PFSK-1 (cell line): ENCODE results near the gene HIPK2.

Experiments used
- FOXP2 ChIP-seq: optimal IDR thresholded peaks from 2 replicates; pipeline ENCODE3; 2011; ENCODE audit warnings: borderline replicate concordance, control low read depth, inconsistent platforms; ENCODE audit not compliant: insufficient read depth; ENCODE audit errors: extremely low read length, extremely low read depth
- POLR2AphosphoS5 ChIP-seq: IDR thresholded peaks from 2 replicates; pipeline ENCODE4 v1.6.1; 2012; ENCODE audit warnings: low read depth, mild to moderate bottlenecking, control low read depth, low read length, moderate library complexity
- SIN3A ChIP-seq: IDR thresholded peaks from 2 replicates; pipeline ENCODE4 v1.6.1; 2012; ENCODE audit warnings: mild to moderate bottlenecking, low read length, moderate library complexity, borderline replicate concordance; ENCODE audit not compliant: insufficient read depth
- TAF1 ChIP-seq: IDR thresholded peaks from 2 replicates; pipeline ENCODE4 v1.6.1; 2012; ENCODE audit warnings: low read length, control low read depth, borderline replicate concordance; ENCODE audit not compliant: insufficient read depth
- TF ChIP-seq, protein P1 (sequence below), 2 experiments: IDR thresholded peaks; 2 replicates each; pipeline versions ENCODE4 v1.6.1 to v1.8.0; 2011 to 2012; ENCODE audit warnings: low read depth in 2 of 2, low read length in 2 of 2, control low read depth in 1 of 2, inconsistent platforms in 1 of 2, mild to moderate bottlenecking in 1 of 2, moderate library complexity in 1 of 2; ENCODE audit not compliant: insufficient read depth in 1 of 2

Gene HIPK2

DNA sequence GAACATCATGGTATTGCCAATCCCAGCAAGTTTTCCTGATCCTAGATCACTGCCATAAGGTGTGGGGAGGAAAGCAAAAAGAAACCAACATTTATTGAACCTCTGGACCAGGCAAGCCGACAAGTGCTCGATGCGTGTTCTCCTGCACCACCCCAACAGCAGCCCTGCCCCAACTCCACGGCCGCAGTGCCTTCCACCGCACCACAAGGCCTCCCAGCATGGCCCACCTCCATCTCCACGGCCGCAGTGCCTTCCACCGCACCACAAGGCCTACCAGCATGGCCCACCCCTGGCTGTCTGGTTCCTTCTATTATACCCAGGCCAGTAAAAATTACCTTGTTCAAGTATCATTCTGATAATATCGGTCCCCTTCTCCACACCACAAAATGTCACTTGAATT is 8.7 kb downstream of the HIPK2 start:
- TF ChIP-seq FOXP2 (no peak), POLR2AphosphoS5 (no peak), SIN3A (no peak), TAF1 (no peak)
- TF ChIP-seq, protein P1, sequence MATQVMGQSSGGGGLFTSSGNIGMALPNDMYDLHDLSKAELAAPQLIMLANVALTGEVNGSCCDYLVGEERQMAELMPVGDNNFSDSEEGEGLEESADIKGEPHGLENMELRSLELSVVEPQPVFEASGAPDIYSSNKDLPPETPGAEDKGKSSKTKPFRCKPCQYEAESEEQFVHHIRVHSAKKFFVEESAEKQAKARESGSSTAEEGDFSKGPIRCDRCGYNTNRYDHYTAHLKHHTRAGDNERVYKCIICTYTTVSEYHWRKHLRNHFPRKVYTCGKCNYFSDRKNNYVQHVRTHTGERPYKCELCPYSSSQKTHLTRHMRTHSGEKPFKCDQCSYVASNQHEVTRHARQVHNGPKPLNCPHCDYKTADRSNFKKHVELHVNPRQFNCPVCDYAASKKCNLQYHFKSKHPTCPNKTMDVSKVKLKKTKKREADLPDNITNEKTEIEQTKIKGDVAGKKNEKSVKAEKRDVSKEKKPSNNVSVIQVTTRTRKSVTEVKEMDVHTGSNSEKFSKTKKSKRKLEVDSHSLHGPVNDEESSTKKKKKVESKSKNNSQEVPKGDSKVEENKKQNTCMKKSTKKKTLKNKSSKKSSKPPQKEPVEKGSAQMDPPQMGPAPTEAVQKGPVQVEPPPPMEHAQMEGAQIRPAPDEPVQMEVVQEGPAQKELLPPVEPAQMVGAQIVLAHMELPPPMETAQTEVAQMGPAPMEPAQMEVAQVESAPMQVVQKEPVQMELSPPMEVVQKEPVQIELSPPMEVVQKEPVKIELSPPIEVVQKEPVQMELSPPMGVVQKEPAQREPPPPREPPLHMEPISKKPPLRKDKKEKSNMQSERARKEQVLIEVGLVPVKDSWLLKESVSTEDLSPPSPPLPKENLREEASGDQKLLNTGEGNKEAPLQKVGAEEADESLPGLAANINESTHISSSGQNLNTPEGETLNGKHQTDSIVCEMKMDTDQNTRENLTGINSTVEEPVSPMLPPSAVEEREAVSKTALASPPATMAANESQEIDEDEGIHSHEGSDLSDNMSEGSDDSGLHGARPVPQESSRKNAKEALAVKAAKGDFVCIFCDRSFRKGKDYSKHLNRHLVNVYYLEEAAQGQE (IDR thresholded peaks at IDR 0.05; ENCODE audit: insufficient read depth in 1 of 2, low read depth in 2 of 2, low read length in 2 of 2): no peak

- TF ChIP-seq, protein P1 (IDR thresholded peaks at IDR 0.05; ENCODE audit: insufficient read depth in 1 of 2, low read depth in 2 of 2, low read length in 2 of 2): no peak
- TF ChIP-seq FOXP2 (no peak), TAF1 (no peak), SIN3A (no peak), POLR2AphosphoS5 (no peak)
These were observed 9.5 kb downstream of the HIPK2 start for GRCh38 chr7:139768249-139768824.

- TF ChIP-seq TAF1: no peak
- no peak for TF ChIP-seq POLR2AphosphoS5
- TF ChIP-seq FOXP2: no peak
- TF ChIP-seq SIN3A: no peak
- TF ChIP-seq, protein P1 (IDR thresholded peaks at IDR 0.05; ENCODE audit: insufficient read depth in 1 of 2, low read depth in 2 of 2, low read length in 2 of 2): no peak
These were observed 10.2 kb downstream of the HIPK2 start for GRCh38 chr7:139767561-139767982.

GRCh38 chr7:139765143-139765542 is 12.7 kb downstream of the HIPK2 start:
- TF ChIP-seq, protein P1 (IDR thresholded peaks at IDR 0.05; ENCODE audit: insufficient read depth in 1 of 2, low read depth in 2 of 2, low read length in 2 of 2): no peak
- TF ChIP-seq FOXP2 (no peak), SIN3A (no peak)

DNA sequence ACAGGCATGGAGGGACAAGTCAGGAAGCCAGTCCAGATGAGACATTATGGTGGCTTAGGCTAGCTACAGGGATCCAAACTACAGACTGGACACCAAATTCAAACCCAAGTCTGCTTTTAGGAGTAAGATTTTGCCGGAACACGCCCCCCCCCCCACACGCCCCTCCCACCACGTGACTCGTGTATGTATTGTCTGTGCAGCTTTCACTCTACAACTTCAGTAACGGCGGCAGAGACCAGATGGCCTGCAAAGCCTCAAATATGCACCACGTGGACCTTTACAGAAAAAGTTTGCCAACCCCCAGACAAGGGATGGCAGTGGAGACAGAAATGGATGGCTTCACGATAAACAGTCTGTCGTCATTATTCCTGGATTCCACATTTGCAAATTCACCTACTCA is 14.5 kb downstream of the HIPK2 start:
- TF ChIP-seq TAF1 (no peak), POLR2AphosphoS5 (no peak)

DNA sequence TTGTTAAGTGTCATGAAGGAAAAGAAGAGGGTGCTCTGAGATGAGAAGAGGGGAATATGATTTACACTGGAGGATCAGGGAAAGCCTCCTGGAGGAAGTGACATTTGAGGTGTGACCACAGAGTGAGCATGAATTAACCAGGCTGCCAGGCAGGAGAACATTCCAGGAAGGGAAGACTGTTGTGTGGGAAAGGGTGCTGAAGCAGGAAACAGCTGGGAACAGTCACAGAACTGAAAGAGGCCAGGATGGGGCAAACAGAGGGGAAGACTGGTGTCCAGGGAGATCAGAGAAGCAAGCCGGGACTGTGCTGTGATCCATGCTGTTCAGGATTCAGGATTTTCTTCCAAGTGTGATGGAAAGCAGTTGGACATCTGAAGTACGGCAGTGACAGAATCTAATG is 14.9 kb downstream of the HIPK2 start:
- TF ChIP-seq, protein P1 (IDR thresholded peaks at IDR 0.05; ENCODE audit: insufficient read depth in 1 of 2, low read depth in 2 of 2, low read length in 2 of 2): no peak
- TF ChIP-seq POLR2AphosphoS5: no peak
- no peak for TF ChIP-seq TAF1
- TF ChIP-seq FOXP2: no peak
- no peak for TF ChIP-seq SIN3A
